Endometrium (tissue), 2 donors: ENCODE results near the gene RPAP3.
A peak's percentile ranks its signal among the peaks of the same experiment; 100 is the strongest.

ENCODE experiments used
- FAIRE-seq: peaks from 2 replicates; lab custom pipeline; 2012; peaks lifted over from hg19 to GRCh38; lab: Jason Lieb, UNC
- donor health status: control.
- donor health status: control.

Gene RPAP3

GRCh38 chr12:47705566-47706425 is at the start of gene RPAP3:
Gene RPAP3, minus strand, starts transcription at chr12:47706030. Its CDS starts 3,190 bp downstream, at chr12:47702840.
- FAIRE-seq = peak; percentile 53

- FAIRE-seq = no peak
These were observed 49.1 kb upstream of the RPAP3 start for GRCh38 chr12:47754881-47755280.

GRCh38 chr12:47754126-47754525 is 48.3 kb upstream of the RPAP3 start:
- no peak for FAIRE-seq

GRCh38 chr12:47753021-47754001 is 47.5 kb upstream of the RPAP3 start:
- no peak for FAIRE-seq

- no peak for FAIRE-seq
These were observed 46.7 kb upstream of the RPAP3 start for GRCh38 chr12:47752552-47752951.

- no peak for FAIRE-seq
These were observed 46.3 kb upstream of the RPAP3 start for GRCh38 chr12:47752121-47752520.

GRCh38 chr12:47751561-47751960 is 45.7 kb upstream of the RPAP3 start:
- FAIRE-seq = no peak

GRCh38 chr12:47750916-47751470 is 45.2 kb upstream of the RPAP3 start:
- FAIRE-seq = no peak

- no peak for FAIRE-seq
These were observed 44.5 kb upstream of the RPAP3 start for GRCh38 chr12:47750229-47750798.

GRCh38 chr12:47748899-47749298 is 43.1 kb upstream of the RPAP3 start:
- FAIRE-seq = no peak

GRCh38 chr12:47748507-47748828 is 42.6 kb upstream of the RPAP3 start:
- FAIRE-seq = no peak

GRCh38 chr12:47747596-47748506 is 42.0 kb upstream of the RPAP3 start:
- FAIRE-seq = no peak

- FAIRE-seq = no peak
These were observed 41.3 kb upstream of the RPAP3 start for GRCh38 chr12:47747126-47747525.

- FAIRE-seq = no peak
These were observed 40.7 kb upstream of the RPAP3 start for GRCh38 chr12:47746523-47746922.

GRCh38 chr12:47746073-47746472 is 40.2 kb upstream of the RPAP3 start:
- no peak for FAIRE-seq

- no peak for FAIRE-seq
These were observed 39.7 kb upstream of the RPAP3 start for GRCh38 chr12:47745485-47746041.

- FAIRE-seq = no peak
These were observed 39.1 kb upstream of the RPAP3 start for GRCh38 chr12:47744778-47745436.

- FAIRE-seq = no peak
These were observed 38.3 kb upstream of the RPAP3 start for GRCh38 chr12:47744005-47744651.

- FAIRE-seq = no peak
These were observed 37.6 kb upstream of the RPAP3 start for GRCh38 chr12:47743311-47743860.
